ENCODE data around the gene CEP78. TPM values are rescaled to one million over a fixed set of nuclear protein-coding genes. Genes with fewer than 3 reads are reported as not detected.
"Not testable (repeated sequence)": the region's sequence is repeated elsewhere in the genome, so short reads cannot be mapped to it uniquely, and the experiment has no call there.

Gene CEP78
- total RNA-seq, 6 experiments from 2014 or later: 5.5 to 10.4 (median 8.7) TPM

DNA sequence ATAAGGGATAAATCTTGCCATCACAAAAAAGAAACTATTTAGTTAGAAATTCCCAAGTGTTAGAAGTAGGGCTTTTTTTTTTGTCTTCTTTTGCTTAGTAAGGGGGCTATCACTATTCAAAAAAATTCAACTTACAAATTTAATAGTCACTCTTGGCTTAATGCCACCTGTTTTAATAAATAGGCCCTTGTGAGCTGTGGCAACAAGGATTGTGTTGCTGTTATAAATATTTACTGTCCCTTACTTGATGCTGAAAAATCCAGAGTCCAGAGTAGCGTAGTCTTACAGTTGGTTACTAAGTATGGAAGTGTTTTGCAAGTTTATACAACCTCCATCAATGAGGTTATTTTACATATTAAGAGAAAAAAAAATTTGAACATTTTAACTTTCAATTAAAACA lies 21.4 kb upstream of the CEP78 start:
- no peak overlapping the region for H3K4me3 ChIP-seq
- 57% methylated on average over 1 of the region's 1 CpG for WGBS (ENCODE audit: insufficient coverage, low coverage, low lambda C conversion rate, missing lambda C conversion rate)
- ATAC-seq (no peak), DNase-seq (no peak)
- TF ChIP-seq, protein P1, sequence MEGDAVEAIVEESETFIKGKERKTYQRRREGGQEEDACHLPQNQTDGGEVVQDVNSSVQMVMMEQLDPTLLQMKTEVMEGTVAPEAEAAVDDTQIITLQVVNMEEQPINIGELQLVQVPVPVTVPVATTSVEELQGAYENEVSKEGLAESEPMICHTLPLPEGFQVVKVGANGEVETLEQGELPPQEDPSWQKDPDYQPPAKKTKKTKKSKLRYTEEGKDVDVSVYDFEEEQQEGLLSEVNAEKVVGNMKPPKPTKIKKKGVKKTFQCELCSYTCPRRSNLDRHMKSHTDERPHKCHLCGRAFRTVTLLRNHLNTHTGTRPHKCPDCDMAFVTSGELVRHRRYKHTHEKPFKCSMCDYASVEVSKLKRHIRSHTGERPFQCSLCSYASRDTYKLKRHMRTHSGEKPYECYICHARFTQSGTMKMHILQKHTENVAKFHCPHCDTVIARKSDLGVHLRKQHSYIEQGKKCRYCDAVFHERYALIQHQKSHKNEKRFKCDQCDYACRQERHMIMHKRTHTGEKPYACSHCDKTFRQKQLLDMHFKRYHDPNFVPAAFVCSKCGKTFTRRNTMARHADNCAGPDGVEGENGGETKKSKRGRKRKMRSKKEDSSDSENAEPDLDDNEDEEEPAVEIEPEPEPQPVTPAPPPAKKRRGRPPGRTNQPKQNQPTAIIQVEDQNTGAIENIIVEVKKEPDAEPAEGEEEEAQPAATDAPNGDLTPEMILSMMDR (IDR thresholded peaks at IDR 0.05): no peak
- no peak for TF ChIP-seq POLR2A (IDR thresholded peaks at IDR 0.05)
- no peaks in the 10 kb centered on the region for H3K4me1 ChIP-seq
- H3K36me3 ChIP-seq: no peaks in the 10 kb centered on the region
- no peak overlapping the region for H3K27ac ChIP-seq
- no peaks in the 10 kb centered on the region for H3K9me3 ChIP-seq
- no peaks in the 10 kb centered on the region for H3K27me3 ChIP-seq
- intact Hi-C loops (cut with DNase I): no loop called here

DNA sequence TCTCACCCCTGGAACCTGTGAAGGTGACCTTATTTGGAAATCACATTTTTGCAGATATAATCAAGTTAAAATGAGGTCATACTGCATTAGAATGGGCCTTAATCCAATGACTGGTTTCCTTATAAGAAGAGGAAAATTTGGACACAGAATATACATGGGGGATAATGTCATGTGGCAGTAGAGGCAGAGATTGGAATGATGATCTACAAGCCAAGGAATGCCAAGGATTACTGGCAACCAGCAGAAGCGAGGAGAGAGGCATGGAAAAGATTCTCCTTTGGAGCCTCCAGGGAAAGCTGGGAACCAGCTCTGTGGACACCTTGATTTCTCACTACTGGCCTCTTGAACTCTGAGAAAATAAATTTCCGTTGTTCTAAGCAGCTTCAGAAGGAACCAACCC lies 20.2 kb upstream of the CEP78 start:
- DNase-seq (no peak), ATAC-seq (no peak)
- 82% methylated on average over 2 of the region's 2 CpGs for WGBS (ENCODE audit: insufficient coverage, low coverage, low lambda C conversion rate, missing lambda C conversion rate)
- Histone ChIP-seq H3K4me3 (no peak overlapping the region), H3K27me3 (no peaks in the 10 kb centered on the region), H3K27ac (no peak overlapping the region), H3K4me1 (no peaks in the 10 kb centered on the region), H3K9me3 (no peaks in the 10 kb centered on the region), H3K36me3 (no peaks in the 10 kb centered on the region)
- TF ChIP-seq POLR2A (IDR thresholded peaks at IDR 0.05): no peak
- TF ChIP-seq, protein P1 (IDR thresholded peaks at IDR 0.05): no peak
- intact Hi-C loops (cut with DNase I): no loop called here

DNA sequence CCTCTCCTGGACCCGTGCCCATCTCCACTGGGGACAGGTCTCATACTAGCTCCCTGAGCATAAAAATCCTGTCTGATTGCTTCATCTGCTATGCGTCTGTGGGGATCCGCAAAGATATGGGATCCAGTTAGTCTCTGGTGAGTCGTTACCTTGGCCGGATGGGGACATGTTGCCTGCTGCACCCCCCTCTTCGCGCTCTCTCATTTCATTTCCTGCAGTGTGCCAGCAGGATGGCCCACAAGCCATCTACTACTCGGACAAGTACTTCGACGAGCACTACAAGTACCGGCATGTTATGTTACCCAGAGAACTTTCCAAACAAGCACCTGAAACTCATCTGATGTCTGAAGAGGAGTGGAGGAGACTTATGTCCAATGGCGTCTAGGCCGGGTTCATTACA lies 17.0 kb upstream of the CEP78 start:
- H3K4me1 ChIP-seq: peaks cover 0 to 5% (median 2%) of the 10 kb centered on the region in 4 donors
- H3K27me3 ChIP-seq: no peaks in the 10 kb centered on the region
- intact Hi-C loops (cut with DNase I): no loop called here
- no peaks in the 10 kb centered on the region for H3K9me3 ChIP-seq
- no peak overlapping the region for H3K4me3 ChIP-seq
- no peaks in the 10 kb centered on the region for H3K36me3 ChIP-seq
- 90% methylated on average over 9 of the region's 13 CpGs for whole genome bisulfite sequencing (ENCODE audit: insufficient coverage, low coverage, low lambda C conversion rate, missing lambda C conversion rate)
- TF ChIP-seq POLR2A (IDR thresholded peaks at IDR 0.05): no peak
- TF ChIP-seq, protein P1 (IDR thresholded peaks at IDR 0.05): no peak
- H3K27ac ChIP-seq: no peak overlapping the region
- DNase-seq: no peak
- no peak for ATAC-seq

DNA sequence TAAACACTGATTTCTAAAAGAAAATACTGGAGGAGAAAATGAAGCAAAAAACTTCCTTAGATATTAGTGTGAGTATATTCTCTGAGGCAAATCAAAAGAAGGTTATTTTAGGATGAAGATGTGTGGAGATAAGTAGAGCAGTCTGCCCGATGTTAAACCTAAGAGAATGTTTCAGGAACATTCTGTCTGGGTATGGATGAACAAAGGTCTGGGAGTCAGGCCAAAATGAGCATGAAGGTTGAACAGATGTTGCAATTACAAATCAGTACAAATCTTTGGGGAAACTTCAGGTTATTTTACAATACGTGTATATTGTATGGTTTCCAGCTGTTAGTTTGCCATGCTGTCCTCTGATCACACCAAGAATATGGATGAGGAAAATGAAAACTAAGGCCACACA lies 14.4 kb upstream of the CEP78 start:
- peaks cover 0 to 5% (median 2%) of the 10 kb centered on the region in 4 donors for H3K4me1 ChIP-seq
- H3K27me3 ChIP-seq: no peaks in the 10 kb centered on the region
- ATAC-seq (peak; percentile 82 to 96 (median 88)), DNase-seq (peak in 1 of 3 donors; percentile 60)
- TF ChIP-seq, protein P1 (IDR thresholded peaks at IDR 0.05): no peak
- no peak for TF ChIP-seq POLR2A (IDR thresholded peaks at IDR 0.05)
- intact Hi-C loops (cut with DNase I): no loop called here
- no peaks in the 10 kb centered on the region for H3K9me3 ChIP-seq
- 21% methylated on average over 2 of the region's 2 CpGs for WGBS (ENCODE audit: insufficient coverage, low coverage, low lambda C conversion rate, missing lambda C conversion rate)
- H3K36me3 ChIP-seq: no peaks in the 10 kb centered on the region
- H3K4me3 ChIP-seq: no peak overlapping the region
- H3K27ac ChIP-seq: peak overlapping the region in 1 of 3 donors; percentile 16

DNA sequence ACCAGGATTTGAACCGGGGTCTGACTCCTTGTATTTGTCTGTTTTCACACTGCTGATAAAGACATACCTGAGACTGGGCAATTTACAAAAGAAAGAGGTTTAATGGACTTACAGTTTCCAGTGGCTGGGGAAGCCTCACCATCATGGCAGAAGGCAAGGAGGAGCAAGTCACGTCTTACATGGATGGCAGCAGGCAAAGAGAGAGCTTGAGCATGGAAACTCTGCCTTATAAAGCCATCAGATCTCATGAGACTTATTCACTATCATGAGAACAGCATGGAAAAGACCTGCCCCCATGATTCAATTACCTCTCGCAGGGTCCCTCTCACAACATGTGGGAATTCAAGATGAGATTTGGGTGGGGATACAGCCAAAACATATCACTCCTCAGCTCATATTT lies 14.0 kb upstream of the CEP78 start:
- H3K27me3 ChIP-seq; H3K4me3 ChIP-seq; H3K9me3 ChIP-seq; H3K36me3 ChIP-seq; H3K4me1 ChIP-seq; intact Hi-C loops (cut with DNase I); ATAC-seq; DNase-seq: not testable (repeated sequence)
- 69% methylated on average over 3 of the region's 3 CpGs for WGBS (ENCODE audit: insufficient coverage, low coverage, low lambda C conversion rate, missing lambda C conversion rate)
- peak overlapping the region in 1 of 3 donors; percentile 2 for H3K27ac ChIP-seq

Measured in right lobe of liver (tissue), 6 donors.